GM12878 (cell line): Measurements from ENCODE around the gene KRT32.

ENCODE experiments used
- EP300 ChIP-seq, 2 experiments: fragments of 150-350 bp in 1 of 2; IDR thresholded peaks; 2 replicates each; pipeline ENCODE4 v1.6.1; 2011 to 2012; ENCODE audit warnings: low read depth in 2 of 2, low read length in 2 of 2, borderline replicate concordance in 1 of 2, improper control_type of control experiment in 1 of 2, inconsistent platforms in 1 of 2; ENCODE audit not compliant: control insufficient read depth in 1 of 2
- EZH2 ChIP-seq: IDR thresholded peaks from 2 replicates; pipeline ENCODE4 v1.6.1; 2012; ENCODE audit warnings: low read depth, mild to moderate bottlenecking, control low read depth, inconsistent platforms, low read length, borderline replicate concordance; ENCODE audit not compliant: control insufficient read depth
- JUND ChIP-seq: IDR thresholded peaks from 2 replicates; pipeline ENCODE4 v1.6.1; 2012; ENCODE audit warnings: low read depth, mild to moderate bottlenecking, low read length, improper control_type of control experiment, moderate library complexity
- NBN ChIP-seq: fragments of 450-650 bp; IDR thresholded peaks from 2 replicates; pipeline ENCODE4 v1.6.1; 2016
- NFYB ChIP-seq: IDR thresholded peaks from 2 replicates; pipeline ENCODE4 v1.6.1; 2011; ENCODE audit warnings: low read depth, mild to moderate bottlenecking, low read length, improper control_type of control experiment, moderate library complexity; ENCODE audit not compliant: insufficient read depth
- PAX5 ChIP-seq: IDR thresholded peaks from 2 replicates; pipeline ENCODE4 v1.6.1; 2011; ENCODE audit warnings: low read depth, low read length, borderline replicate concordance
- POLR2A ChIP-seq: IDR thresholded peaks from 2 replicates; pipeline ENCODE4 v1.6.1; 2011; ENCODE audit warnings: low read depth, mild to moderate bottlenecking, low read length
- POLR2AphosphoS5 ChIP-seq: IDR thresholded peaks from 2 replicates; pipeline ENCODE4 v1.6.1; 2011; ENCODE audit warnings: mild to moderate bottlenecking, low read length, inconsistent platforms
- SPI1 ChIP-seq: IDR thresholded peaks from 2 replicates; pipeline ENCODE4 v1.6.1; 2011; ENCODE audit warnings: low read depth, mild to moderate bottlenecking, low read length, moderate library complexity, borderline replicate concordance; ENCODE audit not compliant: insufficient read depth
- TF ChIP-seq, protein P1 (sequence below), 3 experiments: IDR thresholded peaks in 2 of 3; conservative IDR thresholded peaks in 1 of 3; 2 replicates each; pipeline ENCODE4 v1.5.1; 2011; ENCODE audit warnings: low read depth in 3 of 3, low read length in 3 of 3, mild to moderate bottlenecking in 3 of 3, control low read depth in 2 of 3, moderate library complexity in 2 of 3, inconsistent platforms in 1 of 3, mixed read lengths in 1 of 3; ENCODE audit not compliant: control insufficient read depth in 2 of 3, insufficient read depth in 1 of 3; ENCODE audit errors: extremely low read depth in 1 of 3
- TF ChIP-seq, protein P2 (sequence below): IDR thresholded peaks from 2 replicates; pipeline ENCODE4 v1.6.1; 2012; ENCODE audit warnings: mild to moderate bottlenecking, low read depth, low read length
- TF ChIP-seq, protein P3 (sequence below): IDR thresholded peaks from 2 replicates; pipeline ENCODE4 v1.6.1; 2012; ENCODE audit warnings: low read depth, low read length, improper control_type of control experiment
- TF ChIP-seq, protein P4 (sequence below): fragments of 450-650 bp; IDR thresholded peaks from 2 replicates; pipeline ENCODE4 v1.6.1; 2017; ENCODE audit warnings: mild to moderate bottlenecking
- TF ChIP-seq, protein P5 (sequence below): fragments of 450-650 bp; IDR thresholded peaks from 2 replicates; pipeline ENCODE4 v1.6.1; 2018; ENCODE audit warnings: mild to moderate bottlenecking, low read depth, moderate library complexity; ENCODE audit not compliant: partially characterized antibody

DNA sequence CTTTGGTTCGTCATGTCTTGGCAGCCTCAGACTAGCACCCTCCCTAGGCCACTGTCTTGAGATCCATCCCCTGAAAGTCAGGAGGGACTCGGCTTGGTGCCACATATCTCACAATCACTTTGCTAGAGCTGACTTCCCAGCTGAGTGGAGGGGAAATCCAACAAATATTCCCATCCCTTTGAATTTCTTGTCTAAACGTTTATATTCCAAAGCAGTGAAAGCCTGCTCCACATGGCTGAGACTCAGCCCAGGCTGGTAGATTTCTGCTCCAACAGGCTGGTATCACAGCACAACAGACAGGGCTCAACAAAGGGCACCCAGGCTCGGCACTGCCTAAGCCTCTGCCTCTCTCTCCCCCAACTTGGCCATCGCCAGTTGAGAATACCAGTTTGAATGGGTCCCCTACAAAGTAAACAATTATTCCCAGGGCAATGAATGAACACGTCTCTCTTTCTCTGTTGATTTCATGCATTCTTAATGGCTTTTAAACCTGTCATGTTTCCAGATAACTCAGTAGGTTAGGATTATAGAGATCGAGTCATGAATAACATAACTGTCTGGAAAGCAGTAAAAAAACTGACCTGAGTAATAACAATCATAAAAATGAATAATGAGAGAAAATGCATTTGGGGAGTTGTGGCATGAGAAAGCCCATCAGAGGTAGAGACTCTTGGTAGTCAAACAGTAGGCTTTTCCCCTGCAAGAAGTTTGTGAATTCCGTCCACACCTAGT, 37.2 kb upstream of the KRT32 start:
- TF ChIP-seq POLR2AphosphoS5 (no peak), NFYB (no peak), PAX5 (no peak), EZH2 (no peak), NBN (no peak), JUND (no peak), SPI1 (no peak), EP300 (IDR thresholded peaks at IDR 0.05; ENCODE audit: borderline replicate concordance in 1 of 2, control insufficient read depth in 1 of 2, low read depth in 2 of 2, low read length in 2 of 2) (no peak), POLR2A (no peak)
- TF ChIP-seq, protein P1, sequence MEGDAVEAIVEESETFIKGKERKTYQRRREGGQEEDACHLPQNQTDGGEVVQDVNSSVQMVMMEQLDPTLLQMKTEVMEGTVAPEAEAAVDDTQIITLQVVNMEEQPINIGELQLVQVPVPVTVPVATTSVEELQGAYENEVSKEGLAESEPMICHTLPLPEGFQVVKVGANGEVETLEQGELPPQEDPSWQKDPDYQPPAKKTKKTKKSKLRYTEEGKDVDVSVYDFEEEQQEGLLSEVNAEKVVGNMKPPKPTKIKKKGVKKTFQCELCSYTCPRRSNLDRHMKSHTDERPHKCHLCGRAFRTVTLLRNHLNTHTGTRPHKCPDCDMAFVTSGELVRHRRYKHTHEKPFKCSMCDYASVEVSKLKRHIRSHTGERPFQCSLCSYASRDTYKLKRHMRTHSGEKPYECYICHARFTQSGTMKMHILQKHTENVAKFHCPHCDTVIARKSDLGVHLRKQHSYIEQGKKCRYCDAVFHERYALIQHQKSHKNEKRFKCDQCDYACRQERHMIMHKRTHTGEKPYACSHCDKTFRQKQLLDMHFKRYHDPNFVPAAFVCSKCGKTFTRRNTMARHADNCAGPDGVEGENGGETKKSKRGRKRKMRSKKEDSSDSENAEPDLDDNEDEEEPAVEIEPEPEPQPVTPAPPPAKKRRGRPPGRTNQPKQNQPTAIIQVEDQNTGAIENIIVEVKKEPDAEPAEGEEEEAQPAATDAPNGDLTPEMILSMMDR (IDR thresholded peaks at IDR 0.05 in 2 of 3, conservative IDR thresholded peaks at IDR 0.05 in 1 of 3; ENCODE audit: control insufficient read depth in 2 of 3, extremely low read depth in 1 of 3, insufficient read depth in 1 of 3, low read depth in 3 of 3, low read length in 3 of 3): no peak
- TF ChIP-seq, protein P2, sequence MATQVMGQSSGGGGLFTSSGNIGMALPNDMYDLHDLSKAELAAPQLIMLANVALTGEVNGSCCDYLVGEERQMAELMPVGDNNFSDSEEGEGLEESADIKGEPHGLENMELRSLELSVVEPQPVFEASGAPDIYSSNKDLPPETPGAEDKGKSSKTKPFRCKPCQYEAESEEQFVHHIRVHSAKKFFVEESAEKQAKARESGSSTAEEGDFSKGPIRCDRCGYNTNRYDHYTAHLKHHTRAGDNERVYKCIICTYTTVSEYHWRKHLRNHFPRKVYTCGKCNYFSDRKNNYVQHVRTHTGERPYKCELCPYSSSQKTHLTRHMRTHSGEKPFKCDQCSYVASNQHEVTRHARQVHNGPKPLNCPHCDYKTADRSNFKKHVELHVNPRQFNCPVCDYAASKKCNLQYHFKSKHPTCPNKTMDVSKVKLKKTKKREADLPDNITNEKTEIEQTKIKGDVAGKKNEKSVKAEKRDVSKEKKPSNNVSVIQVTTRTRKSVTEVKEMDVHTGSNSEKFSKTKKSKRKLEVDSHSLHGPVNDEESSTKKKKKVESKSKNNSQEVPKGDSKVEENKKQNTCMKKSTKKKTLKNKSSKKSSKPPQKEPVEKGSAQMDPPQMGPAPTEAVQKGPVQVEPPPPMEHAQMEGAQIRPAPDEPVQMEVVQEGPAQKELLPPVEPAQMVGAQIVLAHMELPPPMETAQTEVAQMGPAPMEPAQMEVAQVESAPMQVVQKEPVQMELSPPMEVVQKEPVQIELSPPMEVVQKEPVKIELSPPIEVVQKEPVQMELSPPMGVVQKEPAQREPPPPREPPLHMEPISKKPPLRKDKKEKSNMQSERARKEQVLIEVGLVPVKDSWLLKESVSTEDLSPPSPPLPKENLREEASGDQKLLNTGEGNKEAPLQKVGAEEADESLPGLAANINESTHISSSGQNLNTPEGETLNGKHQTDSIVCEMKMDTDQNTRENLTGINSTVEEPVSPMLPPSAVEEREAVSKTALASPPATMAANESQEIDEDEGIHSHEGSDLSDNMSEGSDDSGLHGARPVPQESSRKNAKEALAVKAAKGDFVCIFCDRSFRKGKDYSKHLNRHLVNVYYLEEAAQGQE: no peak
- TF ChIP-seq, protein P3, sequence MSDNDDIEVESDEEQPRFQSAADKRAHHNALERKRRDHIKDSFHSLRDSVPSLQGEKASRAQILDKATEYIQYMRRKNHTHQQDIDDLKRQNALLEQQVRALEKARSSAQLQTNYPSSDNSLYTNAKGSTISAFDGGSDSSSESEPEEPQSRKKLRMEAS: no peak
- TF ChIP-seq, protein P4, sequence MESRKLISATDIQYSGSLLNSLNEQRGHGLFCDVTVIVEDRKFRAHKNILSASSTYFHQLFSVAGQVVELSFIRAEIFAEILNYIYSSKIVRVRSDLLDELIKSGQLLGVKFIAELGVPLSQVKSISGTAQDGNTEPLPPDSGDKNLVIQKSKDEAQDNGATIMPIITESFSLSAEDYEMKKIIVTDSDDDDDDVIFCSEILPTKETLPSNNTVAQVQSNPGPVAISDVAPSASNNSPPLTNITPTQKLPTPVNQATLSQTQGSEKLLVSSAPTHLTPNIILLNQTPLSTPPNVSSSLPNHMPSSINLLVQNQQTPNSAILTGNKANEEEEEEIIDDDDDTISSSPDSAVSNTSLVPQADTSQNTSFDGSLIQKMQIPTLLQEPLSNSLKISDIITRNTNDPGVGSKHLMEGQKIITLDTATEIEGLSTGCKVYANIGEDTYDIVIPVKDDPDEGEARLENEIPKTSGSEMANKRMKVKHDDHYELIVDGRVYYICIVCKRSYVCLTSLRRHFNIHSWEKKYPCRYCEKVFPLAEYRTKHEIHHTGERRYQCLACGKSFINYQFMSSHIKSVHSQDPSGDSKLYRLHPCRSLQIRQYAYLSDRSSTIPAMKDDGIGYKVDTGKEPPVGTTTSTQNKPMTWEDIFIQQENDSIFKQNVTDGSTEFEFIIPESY: no peak
- TF ChIP-seq, protein P5, sequence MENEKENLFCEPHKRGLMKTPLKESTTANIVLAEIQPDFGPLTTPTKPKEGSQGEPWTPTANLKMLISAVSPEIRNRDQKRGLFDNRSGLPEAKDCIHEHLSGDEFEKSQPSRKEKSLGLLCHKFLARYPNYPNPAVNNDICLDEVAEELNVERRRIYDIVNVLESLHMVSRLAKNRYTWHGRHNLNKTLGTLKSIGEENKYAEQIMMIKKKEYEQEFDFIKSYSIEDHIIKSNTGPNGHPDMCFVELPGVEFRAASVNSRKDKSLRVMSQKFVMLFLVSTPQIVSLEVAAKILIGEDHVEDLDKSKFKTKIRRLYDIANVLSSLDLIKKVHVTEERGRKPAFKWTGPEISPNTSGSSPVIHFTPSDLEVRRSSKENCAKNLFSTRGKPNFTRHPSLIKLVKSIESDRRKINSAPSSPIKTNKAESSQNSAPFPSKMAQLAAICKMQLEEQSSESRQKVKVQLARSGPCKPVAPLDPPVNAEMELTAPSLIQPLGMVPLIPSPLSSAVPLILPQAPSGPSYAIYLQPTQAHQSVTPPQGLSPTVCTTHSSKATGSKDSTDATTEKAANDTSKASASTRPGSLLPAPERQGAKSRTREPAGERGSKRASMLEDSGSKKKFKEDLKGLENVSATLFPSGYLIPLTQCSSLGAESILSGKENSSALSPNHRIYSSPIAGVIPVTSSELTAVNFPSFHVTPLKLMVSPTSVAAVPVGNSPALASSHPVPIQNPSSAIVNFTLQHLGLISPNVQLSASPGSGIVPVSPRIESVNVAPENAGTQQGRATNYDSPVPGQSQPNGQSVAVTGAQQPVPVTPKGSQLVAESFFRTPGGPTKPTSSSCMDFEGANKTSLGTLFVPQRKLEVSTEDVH: no peak
